Keratinocyte (primary cell): ENCODE measurements around the gene HOXC9. TPM values are rescaled to one million over a fixed set of nuclear protein-coding genes. Genes with fewer than 3 reads are reported as not detected.
A peak's percentile ranks its signal among the peaks of the same experiment; 100 is the strongest.

Source experiments
- DNase-seq: peaks from one replicate; pipeline ENCODE4 v3.0.0-alpha.2; 2011; ENCODE audit warnings: low read depth, missing footprints, low spot score
- FAIRE-seq: peaks from 2 replicates; lab custom pipeline; 2011; peaks lifted over from hg19 to GRCh38; lab: Jason Lieb, UNC
- H2AFZ ChIP-seq: 2 replicates; pipeline ENCODE4 v1.6.0; 2012; ENCODE audit warnings: low read length, control low read depth, inconsistent platforms; ENCODE audit not compliant: control insufficient read depth
- H3K27ac ChIP-seq: 2 replicates; pipeline ENCODE4 v1.5.1; 2011; ENCODE audit warnings: low read length; ENCODE audit not compliant: control insufficient read depth, insufficient read depth
- H3K27me3 ChIP-seq: 3 replicates; pipeline ENCODE4 v1.6.0; 2011; ENCODE audit warnings: low read length; ENCODE audit not compliant: control insufficient read depth, insufficient read depth; ENCODE audit errors: extremely low read depth
- H3K36me3 ChIP-seq, 2 experiments: 2 replicates in 1 of 2; 3 replicates in 1 of 2; pipeline ENCODE4 v1.5.1; 2011; ENCODE audit warnings: low read length in 2 of 2, mild to moderate bottlenecking in 1 of 2; ENCODE audit not compliant: control insufficient read depth in 2 of 2, insufficient read depth in 2 of 2; ENCODE audit errors: extremely low read depth in 1 of 2
- H3K4me1 ChIP-seq: 3 replicates; pipeline ENCODE4 v1.5.1; 2011; ENCODE audit warnings: low read length; ENCODE audit not compliant: control insufficient read depth, insufficient read depth; ENCODE audit errors: extremely low read depth
- H3K4me2 ChIP-seq: 3 replicates; pipeline ENCODE4 v1.6.0; 2011; ENCODE audit warnings: low read depth, low read length; ENCODE audit not compliant: control insufficient read depth, insufficient read depth; ENCODE audit errors: extremely low read depth
- H3K4me3 ChIP-seq, 3 experiments: fragments of 200-600 bp in 1 of 3; sonication (generic) in 1 of 3; 2 replicates in 2 of 3; 3 replicates in 1 of 3; pipeline ENCODE4 v1.5.1; 2011 to 2016; ENCODE audit warnings: low read length in 3 of 3, mild to moderate bottlenecking in 3 of 3, control low read depth in 2 of 3, inconsistent platforms in 1 of 3, low read depth in 1 of 3, mixed read lengths in 1 of 3, mixed run types in 1 of 3, moderate library complexity in 1 of 3; ENCODE audit not compliant: control insufficient read depth in 2 of 3, insufficient read depth in 2 of 3; ENCODE audit errors: extremely low read depth in 1 of 3
- H3K79me2 ChIP-seq: 2 replicates; pipeline ENCODE4 v1.6.0; 2012; ENCODE audit warnings: low read length; ENCODE audit not compliant: control insufficient read depth, insufficient read depth
- H3K9ac ChIP-seq: 3 replicates; pipeline ENCODE4 v1.6.0; 2011; ENCODE audit warnings: low read length; ENCODE audit not compliant: control insufficient read depth, insufficient read depth; ENCODE audit errors: extremely low read depth
- H3K9me1 ChIP-seq: 3 replicates; pipeline ENCODE4 v1.6.0; 2011; ENCODE audit warnings: low read length; ENCODE audit not compliant: control insufficient read depth, insufficient read depth; ENCODE audit errors: extremely low read depth
- H3K9me3 ChIP-seq: 2 replicates; pipeline ENCODE4 v1.5.1; 2012; ENCODE audit warnings: low read depth, low read length; ENCODE audit not compliant: control insufficient read depth
- H4K20me1 ChIP-seq: 3 replicates; pipeline ENCODE4 v1.6.0; 2011; ENCODE audit warnings: low read length; ENCODE audit not compliant: control insufficient read depth, insufficient read depth; ENCODE audit errors: extremely low read depth
- CTCF ChIP-seq, 3 experiments: IDR thresholded peaks in 1 of 3; conservative IDR thresholded peaks in 1 of 3; optimal IDR thresholded peaks in 1 of 3; 2 replicates in 2 of 3; 3 replicates in 1 of 3; pipeline versions ENCODE3 to v1.5.1; 2011; ENCODE audit warnings: low read length in 3 of 3, mild to moderate bottlenecking in 3 of 3, moderate library complexity in 2 of 3, control low read depth in 1 of 3, inconsistent platforms in 1 of 3; ENCODE audit not compliant: insufficient read depth in 2 of 3; ENCODE audit errors: extremely low read depth in 1 of 3
- EZH2 ChIP-seq: IDR thresholded peaks from one replicate; pipeline ENCODE4 v1.6.1; 2012; ENCODE audit warnings: inconsistent platforms, mild to moderate bottlenecking, low read length, moderate library complexity
- dilution Hi-C: fragments of 300-500 bp; cut with MboI; formaldehyde crosslinking; loops from one replicate; pipeline ENCODE4 v1.7.0; 2020; ENCODE audit warnings: low sequenced_read_pairs; ENCODE audit not compliant: extremely low pct_ligation_motif_present
- polyA plus RNA-seq, 5 experiments: library from polyadenylated mRNA; depleted of rRNA in 3 of 5; stranded (reverse) in 3 of 5; stranded (forward) in 1 of 5; unstranded in 1 of 5; fragments of >200 nt; gene quantifications; 1 replicate in 1 of 5; 2 replicates in 3 of 5; 3 replicates in 1 of 5; pipeline versions ENCODE4 v1.2.1 to v1.2.3, GENCODE V29; 2011 to 2012; ENCODE audit warnings: missing spikeins in 2 of 5, low read depth in 1 of 5, low replicate concordance in 1 of 5

Gene HOXC9
- polyA plus RNA-seq, 1 donor (not counting 4 experiments of a cell fraction or from before 2014, with no cell fraction given): 1.8 TPM

GRCh38 chr12:53958128-53958527, 41.8 kb upstream of the HOXC9 start:
- FAIRE-seq (no peak), DNase-seq (no peak)
- Histone ChIP-seq H2AFZ (no peak overlapping the region), H3K9me3 (no peaks in the 10 kb centered on the region), H3K4me1 (peaks cover 26% of the 10 kb centered on the region), H3K9me1 (no peaks in the 10 kb centered on the region), H3K4me2 (no peak overlapping the region), H3K27me3 (peaks cover 69% of the 10 kb centered on the region), H3K4me3 (no peak overlapping the region), H3K27ac (no peak overlapping the region), H4K20me1 (no peaks in the 10 kb centered on the region), H3K9ac (no peak overlapping the region), H3K36me3 (no peaks in the 10 kb centered on the region), H3K79me2 (no peaks in the 10 kb centered on the region)
- TF ChIP-seq EZH2 (peak; percentile 37), CTCF (optimal IDR thresholded peaks at IDR 0.05 in 1 of 3, IDR thresholded peaks at IDR 0.05 in 1 of 3, conservative IDR thresholded peaks at IDR 0.05 in 1 of 3; ENCODE audit: extremely low read depth in 1 of 3, insufficient read depth in 2 of 3, low read length in 3 of 3) (no peak)
- dilution Hi-C loops: no loop called here

GRCh38 chr12:53959314-53959713, 40.6 kb upstream of the HOXC9 start:
- no peak overlapping the region for H2AFZ ChIP-seq
- H3K27ac ChIP-seq: no peak overlapping the region
- H3K9me3 ChIP-seq: no peaks in the 10 kb centered on the region
- no peak overlapping the region for H3K4me2 ChIP-seq
- H3K4me1 ChIP-seq: peaks cover 21% of the 10 kb centered on the region
- no peaks in the 10 kb centered on the region for H4K20me1 ChIP-seq
- H3K27me3 ChIP-seq: peaks cover 58% of the 10 kb centered on the region
- H3K9me1 ChIP-seq: no peaks in the 10 kb centered on the region
- dilution Hi-C loops: no loop called here
- H3K79me2 ChIP-seq: no peaks in the 10 kb centered on the region
- H3K4me3 ChIP-seq: no peak overlapping the region
- no peaks in the 10 kb centered on the region for H3K36me3 ChIP-seq
- FAIRE-seq (no peak), DNase-seq (no peak)
- no peak overlapping the region for H3K9ac ChIP-seq
- TF ChIP-seq EZH2: no peak
- TF ChIP-seq CTCF (optimal IDR thresholded peaks at IDR 0.05 in 1 of 3, IDR thresholded peaks at IDR 0.05 in 1 of 3, conservative IDR thresholded peaks at IDR 0.05 in 1 of 3; ENCODE audit: extremely low read depth in 1 of 3, insufficient read depth in 2 of 3, low read length in 3 of 3): no peak
